HL-60 (cell line): Measurements from ENCODE around the gene TSHZ1.

Experiments used
- CTCF ChIP-seq: IDR thresholded peaks from one replicate; pipeline ENCODE4 v1.5.1; 2011; ENCODE audit warnings: low read length, control low read depth, inconsistent platforms; ENCODE audit not compliant: insufficient read depth
- POLR2AphosphoS5 ChIP-seq: IDR thresholded peaks from 2 replicates; pipeline ENCODE4 v1.6.1; 2012; ENCODE audit warnings: low read depth

DNA sequence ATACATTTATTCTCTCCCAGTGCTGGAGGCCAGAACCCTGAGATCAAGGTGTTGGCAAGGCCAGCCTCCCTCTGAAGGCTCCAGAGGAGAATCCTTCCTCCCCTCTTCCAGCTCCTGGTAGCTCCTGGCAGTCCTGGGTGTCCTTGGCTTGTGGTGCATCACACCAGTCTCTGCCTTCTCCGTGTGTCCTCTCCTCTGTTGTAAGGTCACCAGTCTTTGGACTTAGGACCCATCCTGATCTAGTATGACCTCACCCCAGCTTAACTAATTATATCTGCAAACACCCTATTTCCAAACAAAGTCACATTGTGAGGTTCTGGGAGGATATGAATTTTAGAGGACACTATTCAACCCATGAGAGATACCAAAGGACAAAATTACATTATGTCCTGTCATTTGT, 31.1 kb downstream of the TSHZ1 start:
- no peak for TF ChIP-seq CTCF
- TF ChIP-seq POLR2AphosphoS5, result no peak
